NCI-H1092 (cell line): ENCODE data around the gene CABP2.
A peak's percentile ranks its signal among the peaks of the same experiment; 100 is the strongest.

Source experiments
- DNase-seq: peaks from one replicate; lab custom pipeline; 2025; lab: John Stamatoyannopoulos, UW

Gene CABP2

DNA sequence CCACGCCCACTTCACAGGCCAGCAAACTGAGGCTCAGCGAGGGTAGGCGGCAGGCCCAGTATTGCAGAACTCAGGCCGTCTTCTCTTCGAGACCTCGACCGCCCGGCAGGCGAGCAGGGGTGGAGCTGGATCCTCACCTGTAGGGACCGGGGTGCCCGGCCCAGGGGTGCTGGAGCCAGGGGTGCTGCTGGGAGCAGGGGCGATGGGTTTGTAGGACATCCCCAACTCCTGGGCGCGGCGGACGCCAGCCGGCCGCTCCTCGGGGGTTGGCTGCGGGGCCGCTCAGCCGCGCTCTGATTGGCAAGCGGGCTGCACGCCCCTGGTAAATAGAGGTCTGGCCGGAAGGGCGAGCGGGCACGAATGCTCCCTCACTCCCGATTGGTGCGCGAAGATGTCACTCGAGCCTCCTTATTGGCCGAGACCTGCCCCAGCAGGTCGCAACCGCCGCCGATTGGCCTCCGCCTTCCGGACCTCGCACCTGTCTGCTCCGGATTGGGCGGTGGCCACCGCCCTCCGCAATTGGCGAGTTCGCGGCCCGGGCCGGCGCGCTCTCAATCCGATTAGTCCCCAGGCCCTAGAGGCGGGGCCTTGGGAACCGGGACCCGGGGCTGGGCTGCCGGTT, 15.3 kb downstream of the CABP2 start, which contains the start of gene CDK2AP2:
TSS of gene CDK2AP2 (minus strand) at position 299 of the 622 bp plus-strand sequence. CDS start at position 219, 80 bp downstream.
- DNase-seq, result peak; percentile 100

DNA sequence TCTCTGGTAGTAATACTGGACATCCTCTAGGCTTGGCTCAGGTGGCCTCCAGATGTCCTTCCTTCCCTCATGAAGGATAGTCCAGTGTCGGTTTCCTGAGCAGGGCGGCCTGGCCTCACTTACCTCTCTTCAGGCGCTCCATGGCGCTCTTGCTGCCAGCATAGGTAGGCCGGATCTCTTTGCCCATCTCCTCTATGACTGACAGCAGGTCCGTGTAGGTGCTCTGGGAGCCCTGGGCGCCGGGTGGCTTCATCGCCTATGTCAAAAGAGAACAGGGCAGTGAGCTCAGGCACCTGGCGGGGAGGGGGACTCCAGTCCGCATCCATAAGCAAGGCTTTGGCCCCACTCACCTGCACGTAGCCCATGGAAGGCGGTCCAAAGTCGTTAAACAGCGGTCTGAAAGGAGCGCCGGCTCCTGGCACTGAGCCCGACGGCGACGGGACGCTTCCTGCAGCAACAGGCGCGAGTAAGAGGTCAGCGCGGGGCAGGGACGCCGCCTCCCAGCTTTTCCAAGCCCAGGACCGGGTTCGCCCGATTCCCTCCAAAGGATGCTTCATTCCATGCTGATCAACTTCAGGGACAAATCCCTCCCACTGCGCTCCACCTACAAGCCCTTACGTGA, 15.9 kb downstream of the CABP2 start:
- DNase-seq, result no peak

DNA sequence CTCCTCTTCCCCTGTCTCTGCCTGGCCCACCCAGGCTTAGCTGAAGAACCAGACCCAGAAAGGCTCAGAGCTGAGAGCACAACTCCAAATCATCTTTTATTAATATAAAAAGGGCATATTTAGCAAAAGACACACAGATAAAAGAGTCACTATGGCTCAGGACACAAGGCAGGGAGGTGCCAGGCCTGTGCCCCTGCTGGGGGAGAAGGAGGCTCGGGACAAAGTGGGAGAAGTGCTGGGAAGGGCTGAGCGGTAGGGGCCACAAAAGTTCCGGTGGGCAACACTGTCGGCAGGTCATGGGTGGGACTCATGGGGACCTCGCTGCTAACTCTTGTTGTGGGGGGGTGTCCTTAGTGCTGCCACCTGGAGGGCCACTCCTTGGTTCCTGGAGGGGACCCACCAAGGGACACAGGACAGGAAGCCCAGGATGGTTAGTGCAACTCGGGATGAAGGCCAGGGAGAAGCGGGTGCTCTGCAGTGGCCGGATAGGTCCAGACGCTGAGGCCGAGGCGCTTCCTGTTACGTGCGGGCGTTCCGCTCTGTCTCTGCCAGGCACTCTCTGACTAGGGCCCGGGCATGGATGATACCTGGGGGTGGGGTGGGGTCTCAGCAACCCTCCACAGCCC, 16.7 kb downstream of the CABP2 start:
- DNase-seq, result no peak

DNA sequence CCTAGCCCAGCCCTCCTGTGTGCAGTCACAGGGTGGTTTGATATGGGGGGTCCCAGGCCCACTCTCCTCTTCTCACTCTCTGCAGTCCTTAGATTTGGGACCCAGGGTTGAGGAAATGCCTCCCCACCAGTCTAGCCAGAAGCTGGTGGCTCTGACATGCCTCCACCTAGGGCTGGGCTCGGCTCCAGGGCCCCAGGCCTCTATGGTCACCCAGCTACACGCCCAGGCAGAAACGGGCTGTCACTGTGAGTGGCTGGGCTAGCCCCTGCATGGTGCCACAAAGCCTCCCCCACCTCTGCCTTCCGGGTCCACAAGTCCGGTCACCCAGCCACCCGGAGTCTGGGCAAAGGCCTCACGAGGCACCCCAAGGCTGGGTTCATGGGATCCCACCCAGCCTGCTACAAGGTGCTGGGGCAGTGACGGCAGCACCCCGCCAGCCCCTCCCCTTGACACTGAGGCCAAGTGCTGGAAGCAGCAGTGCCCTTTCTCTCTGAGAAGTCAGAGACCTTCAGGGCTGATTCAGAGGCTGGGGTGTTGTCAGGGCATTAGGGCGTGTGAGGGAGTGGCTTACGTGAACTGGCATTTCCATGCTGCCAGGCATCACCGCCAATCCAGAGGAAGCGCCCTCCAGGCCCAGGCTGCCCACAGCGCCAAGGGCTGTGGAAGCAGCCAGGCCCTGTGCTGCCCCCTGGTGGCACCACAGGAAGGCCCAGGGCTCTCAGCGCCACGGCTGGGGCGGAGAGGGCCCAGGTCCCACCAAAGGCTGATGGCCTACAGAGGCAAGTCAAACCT, 17.4 kb downstream of the CABP2 start:
- peak; percentile 82 for DNase-seq

DNA sequence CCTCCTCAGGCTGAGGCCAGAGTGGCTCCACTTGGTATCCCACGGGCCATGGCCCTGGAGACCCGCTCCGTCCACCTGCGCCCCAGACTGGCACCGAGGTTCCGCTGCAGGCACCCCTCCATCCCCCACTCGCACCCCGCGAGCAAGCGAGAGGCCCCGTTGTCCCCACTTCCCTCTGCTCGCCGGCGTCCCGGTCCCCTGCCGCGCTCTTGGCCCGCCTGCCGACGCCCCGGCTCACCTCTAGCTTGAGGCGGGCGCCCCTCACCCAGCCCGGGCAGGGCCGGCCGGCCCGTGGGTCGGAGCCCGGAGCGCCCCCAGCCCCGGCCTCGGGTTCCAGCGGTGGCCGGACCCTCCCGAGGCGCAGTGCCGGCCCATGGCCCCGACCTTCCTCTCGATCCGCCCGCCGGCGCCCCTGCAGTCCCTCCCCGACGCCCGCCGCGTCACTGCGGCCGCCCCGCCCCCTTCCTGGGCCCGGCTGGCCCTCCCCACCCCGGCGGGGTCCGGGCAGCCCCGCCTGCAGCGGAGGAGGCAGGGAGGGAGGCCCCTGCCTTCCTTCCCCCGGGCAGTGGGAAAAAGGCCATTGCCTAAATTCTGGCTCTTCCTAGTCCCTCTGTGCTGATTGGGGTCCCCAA, 18.2 kb downstream of the CABP2 start, which contains the start of gene PITPNM1:
TSS of gene PITPNM1 (minus strand) at position 414 of the 632 bp plus-strand sequence. CDS start 1,183 bp downstream, outside the sequence.
- no peak for DNase-seq

DNA sequence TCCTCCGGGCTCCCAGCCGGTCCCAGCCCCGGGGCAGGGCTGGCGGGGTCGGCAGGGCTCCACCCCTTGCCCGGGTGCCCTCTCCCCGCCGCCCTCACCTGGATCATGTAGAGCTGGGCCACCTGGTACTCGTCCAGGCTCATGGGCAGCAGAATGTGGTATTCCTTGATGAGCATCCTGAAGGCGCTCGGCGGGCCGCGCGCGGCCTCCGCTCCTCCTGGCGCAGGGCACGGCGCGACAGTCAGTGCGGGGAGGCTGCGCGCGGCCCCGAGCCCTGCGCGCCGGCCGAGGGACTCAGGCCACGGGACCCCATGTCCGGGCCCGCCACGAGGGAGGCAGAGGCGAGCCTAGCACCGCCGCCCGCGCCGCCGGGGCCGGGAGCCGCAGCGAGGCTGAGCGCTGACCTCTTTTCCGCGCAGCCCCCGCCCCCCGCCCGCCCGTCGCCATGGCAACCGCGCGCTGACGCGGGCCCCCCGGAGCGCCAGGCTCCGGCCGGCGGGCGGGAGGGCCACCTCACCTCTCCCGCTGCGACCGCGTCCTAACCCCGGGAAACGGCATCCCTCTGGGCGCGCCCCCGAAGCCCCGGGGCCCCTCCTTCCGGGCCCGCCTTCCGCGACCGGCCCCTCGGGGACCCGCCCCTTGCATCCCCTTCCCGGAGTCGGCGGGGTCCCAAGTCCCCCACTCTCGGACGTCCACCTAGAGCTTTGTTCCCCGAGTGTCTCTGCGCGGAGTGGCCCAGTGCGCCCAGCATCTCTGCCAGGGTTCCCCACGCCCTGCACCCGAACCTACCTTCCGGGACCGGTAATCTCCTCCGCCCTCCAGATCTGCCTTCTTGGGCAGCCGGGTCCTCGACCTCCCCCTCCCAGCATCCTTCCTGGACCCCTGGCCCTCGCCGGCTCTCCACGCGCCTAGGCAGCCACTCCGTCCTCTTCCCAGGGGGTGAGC, 19.0 kb downstream of the CABP2 start:
- DNase-seq, result no peak

DNA sequence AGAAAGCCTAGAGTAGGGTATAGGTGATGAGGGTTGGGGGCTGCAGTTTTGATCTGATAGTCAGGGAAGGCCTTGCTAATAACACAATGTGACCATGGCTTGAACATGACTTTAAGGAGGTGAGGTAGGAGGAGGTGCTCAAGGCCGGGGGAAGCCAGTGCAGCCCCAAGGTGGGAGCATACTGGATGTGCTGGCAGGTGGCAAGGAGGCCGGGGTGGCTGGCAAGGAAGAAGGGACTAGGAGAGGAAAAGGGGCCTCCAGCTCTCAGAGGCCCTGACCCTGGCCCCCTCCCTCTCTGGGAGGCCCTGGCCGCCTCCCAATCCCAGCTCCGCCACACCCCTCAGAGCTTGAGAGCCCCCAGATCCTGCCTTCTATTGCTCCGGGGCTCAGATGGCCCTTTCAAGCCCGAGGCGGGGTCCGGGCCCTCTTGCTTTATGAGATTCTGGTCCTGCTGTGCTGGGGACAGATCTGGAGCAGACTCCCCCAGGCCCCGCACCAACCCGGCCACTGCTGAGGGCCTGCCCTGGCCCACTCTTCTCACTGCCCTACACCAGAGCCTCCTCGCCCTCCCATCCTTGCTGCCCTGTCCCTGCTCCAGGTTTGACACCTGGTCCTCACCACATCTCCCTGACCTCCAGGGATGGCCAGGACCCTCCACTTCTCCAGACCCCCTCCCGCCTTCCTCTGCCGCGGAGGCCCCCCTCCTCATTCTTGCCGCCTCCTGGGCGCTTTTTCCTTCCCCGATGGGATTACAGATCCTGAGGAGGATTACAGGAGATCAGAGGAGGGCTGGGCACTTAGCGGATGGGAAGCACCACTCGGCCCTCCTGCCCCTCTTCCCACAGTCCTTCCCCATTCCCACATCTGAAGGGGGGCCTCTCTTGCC, 19.9 kb downstream of the CABP2 start:
- DNase-seq, result no peak

GRCh38 chr11:67502328-67502979, 20.8 kb downstream of the CABP2 start:
- DNase-seq, result no peak

DNA sequence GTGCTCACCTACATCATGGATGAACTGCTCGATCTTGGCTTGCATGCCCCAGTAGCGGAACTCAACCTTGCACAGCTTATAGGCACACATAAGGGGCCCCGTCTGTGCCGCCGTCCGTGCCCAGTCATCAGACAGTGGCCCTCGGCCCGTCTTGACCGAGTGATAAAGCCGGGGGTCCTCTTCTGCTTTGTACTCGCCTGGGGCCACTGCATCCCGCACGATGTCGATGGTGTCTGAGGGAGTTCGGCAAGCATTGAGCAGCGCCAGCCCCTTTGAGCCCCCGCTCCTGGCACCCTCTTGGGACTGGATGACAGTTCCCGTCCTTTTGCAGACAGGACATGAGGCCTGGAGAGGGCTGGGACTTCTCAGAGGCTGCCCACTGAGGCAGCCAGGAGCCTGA, 21.4 kb downstream of the CABP2 start:
- DNase-seq, result no peak

- no peak for DNase-seq
Measured at GRCh38 chr11:67500831-67501715, 22.2 kb downstream of the CABP2 start.

GRCh38 chr11:67500484-67500821, 22.8 kb downstream of the CABP2 start:
- no peak for DNase-seq

DNA sequence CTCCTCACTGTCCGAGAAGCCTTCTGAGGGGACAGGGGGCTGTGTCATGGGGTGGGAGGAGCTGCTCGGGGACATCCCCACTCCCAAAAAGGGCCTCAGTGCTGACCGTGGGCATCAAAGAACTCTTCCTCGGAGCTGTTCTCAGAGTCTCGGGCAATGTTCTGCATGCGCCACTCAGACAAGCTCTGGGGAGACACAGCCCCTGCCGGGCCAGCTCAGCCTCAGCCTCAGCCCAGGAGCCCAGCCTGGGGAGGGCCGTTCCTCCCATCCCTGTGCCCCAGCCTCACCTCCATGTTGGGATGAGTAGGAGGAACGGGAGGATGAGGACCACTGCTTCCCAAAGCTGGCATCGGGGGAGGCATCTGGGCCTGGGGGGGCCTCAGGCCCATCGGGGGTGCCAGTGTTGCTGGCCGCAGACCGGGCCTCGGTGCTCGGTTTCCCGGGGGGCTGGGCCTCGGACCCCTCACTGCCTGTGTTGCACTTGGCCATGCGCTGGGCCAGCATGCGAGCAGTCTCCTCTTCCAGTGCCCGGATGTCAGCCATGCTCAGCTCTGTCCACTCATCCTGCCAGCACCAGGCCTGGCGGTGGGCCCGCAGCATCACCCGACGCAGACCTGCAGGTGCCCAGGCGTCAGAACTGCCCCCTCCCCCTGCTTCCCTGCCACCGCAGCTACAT, 23.3 kb downstream of the CABP2 start:
- no peak for DNase-seq

- DNase-seq, result no peak
Measured at GRCh38 chr11:67498544-67498972, 24.7 kb downstream of the CABP2 start.

DNA sequence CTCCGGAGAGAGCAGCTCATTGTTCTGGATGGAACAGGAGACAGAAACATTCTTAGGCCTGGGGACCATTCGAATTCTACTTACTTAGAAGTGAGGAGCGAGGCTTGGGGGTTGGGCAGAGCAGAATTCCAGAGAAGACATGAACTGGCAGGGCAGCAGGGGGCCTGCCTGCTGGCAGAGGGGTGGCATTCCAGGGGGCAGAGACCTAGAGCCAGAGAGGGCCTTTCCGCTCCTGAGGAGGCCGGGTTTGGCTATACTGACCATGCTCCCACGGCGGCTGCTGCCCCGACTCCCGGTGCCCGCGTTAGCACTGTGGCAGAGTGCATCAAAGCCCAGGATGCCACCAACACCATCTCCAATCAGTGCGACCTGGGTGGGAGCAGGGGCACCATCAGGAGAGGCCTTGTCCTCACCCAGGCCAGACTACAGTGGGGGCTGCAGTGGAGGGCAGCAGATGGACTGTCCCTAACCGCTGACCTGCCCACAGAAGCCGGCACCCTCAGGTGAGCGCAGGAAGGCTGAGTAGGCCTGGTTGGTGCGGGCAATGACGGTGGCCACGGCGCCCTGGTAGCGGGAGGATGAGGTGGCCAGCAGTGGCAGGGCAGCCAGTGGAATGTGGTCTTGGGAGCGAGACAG, 25.5 kb downstream of the CABP2 start:
- no peak for DNase-seq

DNA sequence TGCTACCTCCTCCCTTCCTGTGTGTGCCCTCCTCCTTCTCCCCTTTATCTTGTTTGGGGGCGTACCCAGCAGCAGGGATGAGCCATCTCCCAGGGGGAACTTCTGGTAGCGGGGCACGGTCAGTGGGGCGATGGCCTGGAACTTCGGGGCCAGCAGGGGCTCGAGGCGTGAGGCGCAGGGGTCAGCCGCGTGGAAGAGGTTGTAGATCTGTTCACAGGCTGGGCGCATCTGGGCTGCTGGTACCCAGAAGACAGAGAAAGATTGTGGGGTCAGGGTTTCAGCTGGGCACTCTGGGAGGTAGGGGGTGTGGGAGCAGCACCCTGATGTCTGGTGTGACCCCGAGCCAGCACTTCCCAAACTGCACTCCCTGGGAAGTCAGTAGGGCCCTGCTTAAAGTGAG, 27.1 kb downstream of the CABP2 start:
- no peak for DNase-seq

GRCh38 chr11:67495234-67496005, 27.8 kb downstream of the CABP2 start:
- no peak for DNase-seq
